ENCODE results near the gene OR2C1.
A peak's percentile ranks its signal among the peaks of the same experiment; 100 is the strongest.

- TF ChIP-seq ZNF791 (tag by site-specific recombination; IDR thresholded peaks at IDR 0.05) = no peak
- TF ChIP-seq CTCF (tag by site-specific recombination; IDR thresholded peaks at IDR 0.05) = no peak
- no peak for TF ChIP-seq REST (tag by site-specific recombination; IDR thresholded peaks at IDR 0.05)
- no peak for TF ChIP-seq ZNF133 (tag by site-specific recombination; IDR thresholded peaks at IDR 0.05)
- no peak for TF ChIP-seq ELK4 (IDR thresholded peaks at IDR 0.05; ENCODE audit: borderline replicate concordance, low read depth, low read length)
- TF ChIP-seq ZSCAN5A (tag by site-specific recombination; IDR thresholded peaks at IDR 0.05) = no peak
- no peak for TF ChIP-seq ZNF146 (tag by site-specific recombination; IDR thresholded peaks at IDR 0.05)
- peak; percentile 50; the same call in 1 of the 2 replicates for TF ChIP-seq OSR2 (tag by site-specific recombination; IDR thresholded peaks at IDR 0.05)
- TF ChIP-seq ZBTB44 (tag by site-specific recombination; IDR thresholded peaks at IDR 0.05) = no peak
- TF ChIP-seq ZFP41 (tag by site-specific recombination; IDR thresholded peaks at IDR 0.05; ENCODE audit: borderline replicate concordance) = no peak
- no peak for TF ChIP-seq ZNF18 (tag by site-specific recombination; IDR thresholded peaks at IDR 0.05)
Measured at GRCh38 chr16:3328104-3328503, 27.6 kb upstream of the OR2C1 start.

All from HEK293 (cell line).